Skeletal muscle cell (primary cell): ENCODE measurements around the gene KIF19.

Experiments
- DNase-seq: peaks from one replicate; pipeline ENCODE4 v3.0.0-alpha.2; 2010; ENCODE audit warnings: low read depth
- H3K4me3 ChIP-seq: 2 replicates; pipeline ENCODE4 v1.5.1; 2011; ENCODE audit warnings: low read depth, mild to moderate bottlenecking, control low read depth, low read length, moderate library complexity

KIF19 gene

DNA sequence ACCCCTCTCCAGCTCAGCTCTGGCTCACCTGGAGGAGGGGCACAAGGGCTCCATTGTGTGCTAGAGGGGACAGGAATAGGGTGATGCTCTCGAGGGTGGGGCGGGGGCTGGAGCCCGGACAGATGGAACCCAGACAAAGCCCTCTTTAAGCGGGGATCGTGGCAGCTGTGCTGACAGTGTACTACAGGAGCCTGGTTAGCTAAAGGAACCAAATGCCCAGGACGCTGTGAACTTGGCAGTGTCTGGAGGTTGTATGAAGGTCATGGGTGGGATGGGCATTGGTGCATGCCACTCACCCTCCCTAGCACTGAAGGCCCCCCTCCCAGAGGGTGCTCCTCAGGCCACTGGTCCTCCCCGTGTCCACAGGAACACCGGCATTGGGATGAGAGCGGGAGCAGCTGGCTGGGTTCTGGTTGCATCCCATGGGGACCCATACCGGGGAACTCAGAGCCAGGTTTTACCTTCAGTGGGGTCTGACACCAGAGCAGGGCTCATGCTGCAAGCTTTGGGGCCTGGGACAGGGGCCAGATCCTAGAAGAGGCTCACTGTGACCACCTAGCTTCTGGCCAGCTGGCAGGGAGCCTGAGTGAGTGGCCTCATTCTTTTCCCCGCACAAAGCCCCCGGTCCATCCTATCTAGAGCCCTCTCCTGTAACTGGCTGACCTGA, 11.9 kb downstream of the KIF19 start:
- no peak for DNase-seq
- H3K4me3 ChIP-seq, result no peak overlapping the region

DNA sequence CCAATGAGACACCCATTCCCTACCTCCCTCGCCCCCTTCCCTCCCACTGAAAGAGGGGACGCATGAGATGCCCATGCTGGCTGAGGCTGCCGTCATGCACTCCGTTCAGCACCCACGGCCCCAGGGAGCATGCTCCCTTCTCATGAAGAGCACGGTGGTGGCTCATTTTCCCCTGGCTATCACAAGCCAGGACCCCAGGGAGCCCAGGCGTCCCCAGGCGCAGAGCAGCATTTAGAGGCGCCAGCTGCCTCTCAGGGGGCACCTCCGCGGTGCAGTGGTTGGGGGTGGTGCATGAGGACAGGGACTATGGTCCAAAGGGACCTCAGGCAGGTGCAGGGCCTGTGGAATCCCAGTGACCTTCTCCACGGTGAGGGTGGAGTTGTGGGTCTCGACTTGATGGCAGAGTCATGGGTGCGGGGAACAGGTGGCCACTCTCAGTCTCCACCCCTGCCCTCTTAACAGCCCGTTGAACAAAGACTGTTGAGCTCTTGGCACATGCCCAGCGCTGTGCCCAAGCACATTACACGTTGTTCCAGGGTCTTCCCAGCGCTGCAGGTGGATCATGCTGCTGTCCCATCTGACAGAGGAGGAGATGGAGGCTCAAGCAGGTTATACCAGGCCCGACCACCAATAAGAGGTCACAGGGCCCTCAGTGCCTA, 13.6 kb downstream of the KIF19 start:
- no peak for DNase-seq
- no peak overlapping the region for H3K4me3 ChIP-seq

GRCh38 chr17:74340470-74341023, 14.5 kb downstream of the KIF19 start:
- H3K4me3 ChIP-seq, result no peak overlapping the region
- no peak for DNase-seq

DNA sequence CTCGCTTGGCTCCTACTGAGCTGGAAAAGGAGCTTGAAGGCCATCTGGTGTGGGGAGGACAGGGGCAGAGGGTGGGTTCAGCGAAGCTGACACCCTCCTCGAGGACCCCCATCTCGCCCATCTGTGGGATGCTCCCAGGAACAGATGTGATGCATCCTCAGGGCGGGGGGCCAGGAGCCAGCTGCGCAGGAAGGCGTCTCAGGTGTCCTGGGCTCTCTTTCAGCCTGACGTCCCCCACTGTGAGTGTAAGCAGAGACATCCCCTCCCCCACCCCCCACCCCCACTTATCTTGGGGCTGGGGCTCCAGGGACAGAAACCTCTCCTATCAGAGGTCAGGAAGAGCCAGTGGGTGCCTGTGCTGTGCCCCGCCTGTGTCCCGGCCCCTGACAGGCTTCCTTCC, 16.2 kb downstream of the KIF19 start:
- no peak overlapping the region for H3K4me3 ChIP-seq
- DNase-seq, result no peak

DNA sequence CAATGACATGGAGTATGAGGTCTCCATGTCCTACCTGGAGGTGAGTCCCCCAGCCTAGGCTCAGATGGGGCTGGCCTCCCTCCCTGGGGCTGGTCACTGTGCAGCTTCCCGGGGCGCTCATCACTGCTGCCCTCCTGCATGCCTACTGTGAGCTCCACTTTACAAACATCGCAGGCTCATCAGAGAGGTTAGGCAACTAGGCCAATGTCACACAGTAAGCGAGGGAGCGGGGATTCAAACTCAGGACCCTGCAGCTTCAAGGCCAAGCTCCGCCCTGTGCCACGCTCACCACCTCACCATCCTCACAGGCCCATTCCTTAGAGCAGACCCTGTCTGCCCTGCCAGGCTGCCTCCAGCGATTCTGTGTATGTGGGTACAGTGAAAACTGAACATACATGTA, 17.1 kb downstream of the KIF19 start:
- no peak for DNase-seq
- no peak overlapping the region for H3K4me3 ChIP-seq

GRCh38 chr17:74343526-74344284, 17.7 kb downstream of the KIF19 start:
- no peak overlapping the region for H3K4me3 ChIP-seq
- DNase-seq, result no peak

- no peak overlapping the region for H3K4me3 ChIP-seq
- no peak for DNase-seq
Observed at GRCh38 chr17:74344658-74345057, 18.6 kb downstream of the KIF19 start.

DNA sequence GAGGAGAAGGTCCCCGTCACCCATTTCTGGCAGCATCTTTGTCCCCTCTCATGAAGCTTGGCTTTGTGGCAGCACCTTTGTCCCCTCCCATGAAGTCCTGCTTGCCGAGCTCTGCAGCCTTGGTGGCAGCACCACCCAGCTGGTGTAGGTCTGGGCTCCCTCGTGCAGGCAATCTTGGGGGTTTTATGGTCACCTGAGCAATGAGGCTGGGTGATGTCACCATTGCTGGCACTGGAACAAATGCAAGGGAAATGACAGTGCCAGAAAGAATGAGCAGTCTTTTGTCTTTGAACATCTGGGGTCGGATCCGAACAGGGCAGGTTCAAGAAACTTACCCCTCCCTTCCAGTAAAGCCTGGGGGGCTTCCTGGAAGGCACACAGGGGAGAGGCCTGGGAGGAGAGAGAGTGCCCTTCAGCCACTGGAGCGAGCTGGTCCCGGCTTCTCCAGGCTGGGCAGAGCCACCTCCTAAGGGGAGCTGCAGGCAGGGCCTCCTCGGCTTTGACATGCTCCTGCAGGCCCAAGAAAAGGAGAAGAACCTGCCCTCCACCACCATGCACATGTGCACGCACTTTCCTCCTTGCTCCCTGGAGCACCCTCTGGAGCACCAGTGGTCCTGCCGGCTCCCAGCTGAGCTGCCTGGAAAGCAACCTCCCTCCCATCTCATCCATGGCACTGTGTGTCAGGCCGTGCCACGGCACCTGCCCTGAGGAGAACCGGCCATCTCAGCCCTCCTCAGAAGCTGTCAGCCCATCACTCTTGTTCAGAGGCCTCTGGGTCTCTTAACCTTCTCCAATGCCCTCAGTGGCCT, 19.6 kb downstream of the KIF19 start:
- no peak overlapping the region for H3K4me3 ChIP-seq
- DNase-seq, result no peak

GRCh38 chr17:74347646-74348045, 21.6 kb downstream of the KIF19 start:
- H3K4me3 ChIP-seq, result no peak overlapping the region
- no peak for DNase-seq

DNA sequence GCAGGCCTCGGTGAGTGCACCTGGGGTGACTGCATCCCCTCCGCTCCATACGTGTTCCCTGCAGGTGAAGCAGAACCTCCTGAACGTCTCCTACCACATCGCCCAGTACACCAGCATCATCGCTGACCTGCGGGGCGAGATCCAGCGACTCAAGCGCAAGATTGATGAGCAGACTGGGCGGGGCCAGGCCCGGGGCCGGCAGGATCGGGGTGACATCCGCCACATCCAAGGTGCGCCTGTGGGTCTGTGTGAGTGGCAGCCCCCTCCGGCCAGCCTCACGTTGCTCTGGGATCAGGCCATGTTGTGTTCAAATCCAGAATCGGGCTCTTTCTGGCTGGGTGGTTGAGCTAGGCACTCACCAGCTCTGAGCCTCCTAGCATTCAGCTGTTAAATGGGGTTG, 23.1 kb downstream of the KIF19 start:
- DNase-seq, result no peak
- H3K4me3 ChIP-seq, result no peak overlapping the region

DNA sequence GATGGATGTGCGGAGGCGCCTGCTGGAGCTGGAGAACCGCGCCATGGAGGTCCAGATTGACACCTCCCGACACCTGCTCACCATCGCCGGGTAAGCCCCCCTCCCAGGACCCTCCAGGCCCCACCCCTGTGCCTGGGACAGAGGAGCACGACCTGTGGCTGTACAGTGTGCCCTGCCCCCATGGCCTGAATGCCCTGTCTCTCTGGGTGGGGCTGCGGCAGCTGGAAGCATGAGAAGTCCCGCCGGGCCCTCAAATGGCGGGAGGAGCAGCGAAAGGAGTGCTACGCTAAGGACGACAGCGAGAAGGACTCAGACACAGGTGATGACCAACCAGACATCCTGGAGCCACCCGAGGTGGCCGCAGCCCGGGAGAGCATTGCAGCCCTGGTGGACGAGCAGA, 24.5 kb downstream of the KIF19 start:
- H3K4me3 ChIP-seq, result no peak overlapping the region
- no peak for DNase-seq

GRCh38 chr17:74351552-74352210, 25.7 kb downstream of the KIF19 start:
- DNase-seq, result no peak
- no peak overlapping the region for H3K4me3 ChIP-seq

DNA sequence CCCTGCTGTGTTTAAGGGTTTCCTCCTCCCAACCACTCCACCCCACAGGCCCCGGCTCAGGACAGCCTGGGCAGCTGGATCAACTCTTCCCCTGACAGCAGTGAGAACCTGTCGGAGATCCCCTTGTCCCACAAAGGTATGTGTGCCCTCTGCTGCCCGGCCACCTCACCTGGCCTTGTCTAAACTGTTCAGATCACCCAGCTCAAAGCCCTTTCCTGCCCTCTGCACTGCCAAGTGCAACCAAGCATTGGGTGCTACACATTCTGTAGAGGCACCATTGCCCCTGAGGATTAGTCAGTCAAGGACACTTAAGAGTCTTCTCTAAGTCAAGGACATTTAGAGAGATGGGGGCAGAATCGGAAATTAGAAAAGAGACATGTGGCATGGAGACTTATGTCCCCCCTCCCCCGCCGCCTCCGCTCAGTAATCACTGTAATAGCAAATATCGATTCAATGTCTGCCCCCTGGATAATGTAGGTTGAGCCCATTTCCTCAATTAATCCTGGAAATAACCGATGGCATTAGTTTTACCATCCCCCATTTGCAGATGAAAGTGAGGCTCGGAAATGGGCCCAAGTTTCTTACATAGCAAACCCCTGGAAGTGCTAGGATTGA, 27.5 kb downstream of the KIF19 start:
- no peak for DNase-seq
- no peak overlapping the region for H3K4me3 ChIP-seq

GRCh38 chr17:74354123-74354522, 28.1 kb downstream of the KIF19 start:
- no peak overlapping the region for H3K4me3 ChIP-seq

DNA sequence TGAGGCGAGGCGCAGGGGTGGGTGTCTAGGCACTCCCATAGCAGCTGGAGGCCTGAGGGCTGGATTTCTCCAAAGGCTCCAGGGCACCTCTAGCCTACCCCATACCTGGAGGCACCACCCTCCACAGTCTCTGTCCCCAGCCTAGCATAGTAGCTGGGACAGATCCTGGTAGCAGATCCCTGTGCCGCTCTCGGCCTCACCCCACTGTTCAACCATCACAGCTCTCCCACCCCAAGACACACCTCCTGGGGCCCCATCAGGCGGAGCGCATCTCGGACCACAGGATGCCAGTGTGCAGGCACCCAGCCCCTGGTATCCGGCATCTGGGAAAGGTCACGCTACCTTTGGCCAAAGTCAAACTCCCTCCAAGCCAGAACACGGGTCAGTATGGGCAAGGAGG, 28.5 kb downstream of the KIF19 start:
- DNase-seq, result no peak
- no peak overlapping the region for H3K4me3 ChIP-seq

More at GRCh38 chr17:74354123-74354522, 28.1 kb downstream of the KIF19 start:
- no peak for DNase-seq

DNA sequence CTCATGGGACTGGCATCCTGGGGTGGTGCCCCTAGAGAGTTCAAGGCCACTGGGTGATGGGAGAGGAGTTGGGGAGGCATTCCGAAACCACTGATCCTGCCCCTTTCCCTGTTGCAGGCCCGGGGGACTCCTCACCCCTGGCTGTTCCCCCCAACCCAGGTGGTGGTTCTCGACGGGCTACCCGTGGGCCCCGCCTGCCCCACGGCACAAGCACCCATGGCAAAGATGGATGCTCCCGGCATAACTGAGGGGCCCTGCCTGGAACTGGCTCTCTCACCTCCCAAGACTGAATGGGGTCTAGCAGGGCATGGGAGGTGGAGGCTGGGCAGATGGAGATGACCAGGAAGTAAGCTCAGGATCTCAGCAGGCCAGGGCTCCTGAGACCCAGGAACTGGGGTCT, 29.0 kb downstream of the KIF19 start:
- no peak for DNase-seq
- no peak overlapping the region for H3K4me3 ChIP-seq

GRCh38 chr17:74356646-74357465, 30.8 kb downstream of the KIF19 start:
- DNase-seq, result no peak
- no peak overlapping the region for H3K4me3 ChIP-seq

DNA sequence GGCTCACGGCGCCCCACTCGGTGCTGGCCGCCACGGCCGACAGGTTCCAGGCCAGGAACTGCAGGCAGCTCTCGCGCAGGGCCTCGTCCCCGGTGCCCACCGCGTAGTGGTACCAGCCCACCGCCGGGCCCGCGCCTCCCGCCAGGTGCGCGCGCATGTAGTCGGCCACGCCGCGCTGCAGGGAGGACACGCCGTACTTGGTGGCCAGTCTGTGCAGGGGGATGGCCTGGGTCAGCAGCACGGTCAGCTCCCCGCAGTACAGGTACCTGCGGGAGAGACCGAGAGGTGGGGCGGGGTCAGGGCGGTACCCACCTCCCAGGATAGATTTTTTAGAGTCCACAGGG, 31.4 kb downstream of the KIF19 start:
- DNase-seq, result no peak
- no peak overlapping the region for H3K4me3 ChIP-seq
